GM21786 (cell line): ENCODE measurements around the gene ATP13A3.

Experiments used
- ATAC-seq: cut with Tn5 transposase; IDR thresholded peaks from one replicate; pipeline ENCODE4 v1.9.1; 2021; ENCODE audit not compliant: unreplicated experiment

Gene ATP13A3

GRCh38 chr3:194476784-194477183, 10.0 kb downstream of the ATP13A3 start:
- no peak for ATAC-seq

DNA sequence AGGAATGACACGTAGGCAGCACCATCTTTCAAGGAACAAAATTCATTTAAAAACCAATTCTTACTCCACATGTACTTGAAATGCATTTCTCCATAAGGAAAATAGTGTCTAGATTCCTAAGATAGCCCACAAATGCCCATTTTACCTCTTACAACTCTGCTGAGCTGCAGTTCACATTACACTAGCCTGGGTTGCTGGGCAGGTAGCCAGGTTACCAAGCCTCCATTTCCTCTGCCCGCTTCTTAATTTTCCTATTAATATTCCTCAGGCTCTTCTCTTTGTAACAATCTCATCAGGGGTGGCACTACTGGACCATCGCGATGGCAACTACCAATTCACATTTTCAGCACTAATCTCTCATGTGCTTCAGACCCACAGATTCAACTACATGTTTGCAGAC, 10.8 kb downstream of the ATP13A3 start:
- no peak for ATAC-seq

- ATAC-seq, result no peak
Measured at GRCh38 chr3:194475138-194475932, 11.5 kb downstream of the ATP13A3 start.

DNA sequence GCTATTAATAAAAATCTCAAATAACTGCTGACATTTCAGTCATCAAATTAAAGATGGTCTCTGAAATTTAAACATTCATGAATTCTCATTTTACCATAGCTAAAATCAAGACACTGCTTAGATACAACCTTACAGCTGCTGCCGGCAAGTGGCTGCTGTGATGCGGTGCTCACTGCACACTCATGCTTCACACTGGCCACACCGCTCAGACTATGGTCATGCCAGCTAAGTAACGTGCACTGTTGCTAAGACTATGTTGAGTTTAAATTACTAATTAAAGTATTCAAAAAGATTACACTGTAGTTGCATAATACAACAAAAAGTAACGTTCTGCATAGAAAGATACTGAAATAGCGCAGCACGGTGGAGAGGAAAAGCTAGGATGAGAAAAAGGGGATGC, 12.1 kb downstream of the ATP13A3 start:
- no peak for ATAC-seq

DNA sequence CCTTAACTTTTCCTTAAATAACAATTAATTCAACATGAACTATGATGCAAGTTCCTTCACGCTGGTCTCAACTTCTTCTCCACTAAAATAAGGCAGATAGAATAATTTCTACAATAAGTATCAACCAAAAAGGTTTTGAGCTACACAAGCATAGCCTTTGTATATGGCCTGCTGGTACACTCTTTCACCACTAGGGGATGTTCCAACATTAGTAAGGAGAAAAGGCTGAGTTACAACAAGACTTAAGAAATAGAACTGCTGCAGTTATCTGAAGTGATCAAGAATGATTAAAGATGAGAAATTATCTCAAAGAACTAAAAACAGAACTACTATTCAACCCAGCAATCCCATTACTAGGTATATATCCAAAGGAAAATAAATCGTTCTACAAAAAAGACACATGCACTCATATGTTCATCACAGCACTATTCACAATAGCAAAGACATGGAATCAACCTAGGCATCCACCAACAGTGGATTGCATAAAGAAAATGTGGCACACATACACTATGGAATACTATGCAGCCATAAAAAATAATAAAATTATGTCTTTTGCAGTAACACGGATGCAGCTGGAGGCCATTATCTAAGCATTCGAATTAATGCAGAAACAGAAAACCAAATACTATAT, 14.4 kb downstream of the ATP13A3 start:
- ATAC-seq, result peak; percentile 78

DNA sequence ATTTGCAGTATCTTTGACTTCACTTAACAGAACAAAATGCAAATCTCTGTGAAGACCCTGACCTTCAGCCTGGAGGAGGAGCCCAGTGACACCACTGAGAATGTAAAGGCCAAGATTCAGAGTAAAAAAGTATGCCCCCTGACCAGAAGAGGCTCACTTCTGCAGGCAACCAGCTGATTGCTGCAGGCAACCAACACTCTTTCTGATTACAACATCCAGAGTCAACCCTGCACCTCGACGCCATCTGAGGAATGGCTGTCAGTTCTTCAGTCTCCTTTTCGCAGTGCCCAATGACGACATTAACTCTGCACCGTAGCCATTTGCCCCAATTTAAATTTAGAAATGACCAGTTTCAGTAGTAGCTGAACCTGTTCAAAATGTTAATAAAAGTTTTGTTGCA, 14.9 kb downstream of the ATP13A3 start:
- ATAC-seq, result no peak

- no peak for ATAC-seq
Measured at GRCh38 chr3:194470615-194471014, 16.2 kb downstream of the ATP13A3 start.

DNA sequence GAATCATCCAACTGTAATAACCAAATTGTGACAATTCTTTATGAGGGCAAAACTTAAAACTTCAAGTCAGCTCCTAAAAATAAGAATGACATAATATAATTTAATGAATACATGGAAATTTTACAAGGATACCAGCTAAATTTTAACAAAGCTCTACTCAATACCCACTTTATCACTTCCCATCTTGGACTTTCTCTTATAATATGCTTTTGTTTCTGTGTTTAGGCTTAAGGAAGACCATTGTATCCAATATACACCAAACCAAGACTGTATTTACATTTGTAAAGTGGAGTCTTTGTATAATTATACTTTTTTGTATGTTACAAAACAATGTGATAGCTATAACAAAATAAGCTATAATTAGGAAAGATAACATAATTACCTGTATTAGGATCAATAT, 16.8 kb downstream of the ATP13A3 start:
- no peak for ATAC-seq

DNA sequence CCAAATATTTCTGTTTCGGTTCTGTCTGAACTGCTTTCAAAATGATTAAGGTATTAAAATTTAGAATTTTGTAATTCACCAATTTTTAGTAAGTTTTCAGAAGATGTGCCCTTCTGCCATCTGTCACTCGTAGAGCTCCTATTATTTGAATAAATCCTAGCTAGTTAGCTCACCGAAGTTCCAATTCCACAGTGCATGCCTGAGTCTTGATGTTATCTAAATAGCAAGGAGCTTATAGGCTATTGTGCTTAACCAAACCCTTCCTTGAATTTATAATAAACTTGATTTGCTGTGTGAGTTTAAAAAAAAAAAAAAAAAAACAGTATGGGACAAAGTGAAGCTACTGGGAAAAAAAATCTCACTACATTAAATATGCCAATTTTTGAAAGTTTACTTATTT, 18.7 kb downstream of the ATP13A3 start:
- ATAC-seq, result no peak

DNA sequence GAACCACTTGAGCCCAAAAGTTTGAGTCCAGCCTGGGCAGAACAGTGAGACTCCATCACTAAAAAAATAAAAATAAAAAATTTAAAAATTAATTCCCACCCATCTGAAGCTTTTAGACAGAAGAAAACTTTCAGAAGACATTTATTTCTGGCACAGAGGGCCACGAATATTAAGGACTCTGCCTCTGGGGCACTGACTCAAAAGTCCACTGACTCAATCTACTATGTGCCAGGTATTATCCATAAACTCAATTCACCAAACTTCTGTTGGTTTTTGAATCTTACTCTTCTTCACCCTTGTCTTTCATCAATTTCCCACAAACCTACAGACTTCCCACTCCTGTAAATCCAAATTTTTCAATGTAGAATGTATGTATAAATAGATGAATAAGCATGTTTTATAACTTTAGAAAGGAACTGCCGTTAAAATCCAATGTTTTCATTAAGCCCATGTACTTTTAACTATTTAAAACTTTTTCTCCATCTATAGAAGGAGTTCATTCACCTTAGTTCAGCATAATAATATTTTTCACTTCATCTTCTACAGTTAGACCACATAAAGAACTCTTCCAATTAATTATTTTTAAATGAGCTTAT, 19.9 kb downstream of the ATP13A3 start:
- no peak for ATAC-seq

- ATAC-seq, result no peak
Measured at GRCh38 chr3:194465920-194466570, 20.8 kb downstream of the ATP13A3 start.

DNA sequence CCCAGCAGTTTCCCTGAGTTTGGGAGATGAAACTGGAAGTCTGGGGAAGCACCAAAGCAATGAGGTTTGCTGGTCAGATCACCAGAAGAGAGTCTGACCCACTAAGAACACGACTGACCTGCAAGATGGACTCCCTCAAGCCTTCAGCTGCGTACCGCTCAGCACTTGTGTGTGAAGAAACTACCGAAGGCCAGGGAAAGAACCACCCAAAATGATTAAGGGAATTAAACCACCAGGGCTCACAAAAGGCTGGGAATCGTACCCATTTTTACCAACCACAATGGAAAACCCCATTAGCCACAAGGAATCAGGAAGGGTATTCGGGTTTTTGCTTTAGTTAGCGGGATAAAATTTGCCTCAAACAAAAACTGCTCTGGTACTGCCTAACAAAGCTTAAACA, 21.6 kb downstream of the ATP13A3 start:
- no peak for ATAC-seq

DNA sequence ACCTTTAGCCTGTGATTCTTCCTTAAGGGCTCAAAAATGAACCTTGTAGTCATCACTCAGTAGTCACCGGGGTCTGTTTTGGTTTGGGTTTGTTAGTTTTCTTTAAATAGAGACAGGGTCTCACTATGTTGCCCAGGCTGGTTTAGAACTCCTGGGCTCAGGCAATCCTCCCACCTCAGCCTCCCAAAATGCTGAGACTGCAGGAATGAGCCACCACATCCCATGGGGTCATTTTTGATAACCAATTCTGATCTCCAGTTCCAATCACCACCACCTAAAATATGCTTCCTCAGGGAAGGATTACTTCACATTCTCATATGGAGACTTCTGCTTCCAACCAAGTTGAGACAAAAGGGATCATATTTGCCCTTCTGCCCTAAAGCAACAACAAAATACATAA, 22.1 kb downstream of the ATP13A3 start:
- ATAC-seq, result no peak

- ATAC-seq, result no peak
Measured at GRCh38 chr3:194462936-194463335, 23.9 kb downstream of the ATP13A3 start.

GRCh38 chr3:194460566-194460965, 26.2 kb downstream of the ATP13A3 start:
- ATAC-seq, result no peak

- no peak for ATAC-seq
Measured at GRCh38 chr3:194458131-194458530, 28.7 kb downstream of the ATP13A3 start.

- no peak for ATAC-seq
Measured at GRCh38 chr3:194455481-194455880, 31.3 kb downstream of the ATP13A3 start.

- ATAC-seq, result no peak
Measured at GRCh38 chr3:194450341-194450740, 36.5 kb downstream of the ATP13A3 start.

DNA sequence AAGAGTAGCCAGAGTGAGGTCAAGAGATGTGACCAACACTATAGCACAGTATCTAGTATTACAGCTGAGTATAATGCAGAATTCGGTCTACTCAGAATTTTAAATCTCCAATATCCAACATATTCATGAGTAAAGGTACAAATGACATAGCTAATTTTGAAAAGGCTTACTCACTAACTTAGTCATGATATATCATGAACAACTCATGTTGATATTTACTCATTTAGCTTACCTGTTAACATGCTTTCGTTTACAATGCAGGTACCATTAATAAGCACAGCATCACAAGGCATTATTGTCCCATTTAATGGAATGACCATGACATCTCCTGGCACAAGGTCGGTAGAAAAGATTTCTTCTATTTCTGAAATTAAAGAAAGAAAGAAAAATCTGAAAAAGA, 36.9 kb downstream of the ATP13A3 start:
- ATAC-seq, result no peak

DNA sequence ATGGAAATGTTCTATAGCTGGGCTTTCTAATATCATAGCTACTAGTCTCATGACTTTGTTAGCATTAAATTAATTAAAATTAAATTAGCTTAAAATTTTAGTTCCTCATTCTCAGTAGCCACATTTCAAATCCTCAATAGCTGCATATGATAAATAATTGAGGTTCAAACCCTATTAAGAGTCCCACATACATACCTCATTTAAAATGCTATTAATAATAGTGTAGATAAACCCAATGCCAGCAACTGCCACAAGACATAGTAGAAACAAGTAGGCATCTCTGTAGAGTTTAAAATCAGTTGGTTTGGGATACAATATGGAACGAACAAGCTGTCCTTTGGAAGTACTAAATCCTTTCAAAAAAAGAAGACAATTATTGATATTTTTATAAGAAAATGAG, 39.1 kb downstream of the ATP13A3 start:
- ATAC-seq, result no peak

DNA sequence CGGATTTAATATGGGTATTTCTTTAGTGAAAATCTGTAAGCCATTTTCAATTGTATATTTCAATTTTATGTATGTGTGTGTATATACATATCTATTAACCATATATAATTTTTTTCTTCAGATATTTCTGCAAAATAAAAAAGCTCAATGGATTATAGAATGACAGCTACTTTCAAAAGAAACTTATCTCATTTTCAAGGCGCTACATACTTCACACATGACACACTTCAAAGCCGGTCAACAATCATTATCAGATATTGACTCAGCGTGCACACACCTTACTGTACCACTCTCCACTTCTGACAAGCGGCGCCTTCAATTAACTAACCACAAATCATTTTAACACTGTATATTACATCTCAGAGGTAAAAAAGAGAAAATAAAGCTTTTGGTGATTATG, 39.6 kb downstream of the ATP13A3 start:
- ATAC-seq, result no peak

GRCh38 chr3:194446754-194447153, 40.0 kb downstream of the ATP13A3 start:
- ATAC-seq, result no peak
